Measurements from ENCODE around the gene TYK2. TPM values are rescaled to one million over a fixed set of nuclear protein-coding genes. Genes with fewer than 3 reads are reported as not detected.

The TYK2 gene
- total RNA-seq, 2 experiments from 2014 or later, result 277 to 290 TPM

Small RNA genes within 50 kb of the gene (microRNA-seq; reads per million reads assigned to microRNA genes)
- gene MIR1181, result not detected

Other genes with a start within 250 kb of the TYK2 start
- gene DNMT1, start 185.6 kb downstream of the TYK2 start, total RNA-seq, result 100 to 1,000 TPM; 347 to 384 TPM
- gene S1PR2, start 149.2 kb downstream of the TYK2 start, total RNA-seq, result 1 to 10 TPM; 6.4 to 7.1 TPM
- 10 to 100 TPM; 55.8 to 59.9 TPM for gene MRPL4, start 128.4 kb downstream of the TYK2 start, total RNA-seq
- gene ICAM1, start 109.5 kb downstream of the TYK2 start, total RNA-seq, result 10 to 100 TPM in 1 of 2 experiments, 1 to 10 TPM in 1; 9.5 to 11.7 TPM
- 1 to 10 TPM; 1.2 to 1.7 TPM for gene ICAM4, start 93.6 kb downstream of the TYK2 start, total RNA-seq
- under 1 TPM; 0.62 to 0.83 TPM for gene ICAM5, start 90.6 kb downstream of the TYK2 start, total RNA-seq
- 1 to 10 TPM; 3.9 to 5.0 TPM for gene ZGLP1, start 70.8 kb downstream of the TYK2 start, total RNA-seq
- 1 to 10 TPM; 7.6 to 9.4 TPM for gene FDX2, start 64.6 kb downstream of the TYK2 start, total RNA-seq
- gene RAVER1, start 47.0 kb downstream of the TYK2 start, total RNA-seq, result 10 to 100 TPM; 77.9 to 78.5 TPM
- gene ICAM3, start 40.9 kb downstream of the TYK2 start, total RNA-seq, result 100 to 1,000 TPM; 182 to 189 TPM
- gene CDC37, start 23.0 kb upstream of the TYK2 start, total RNA-seq, result 100 to 1,000 TPM; 242 to 248 TPM
- gene PDE4A, start 40.0 kb upstream of the TYK2 start, total RNA-seq, result 10 to 100 TPM; 28.2 to 29.2 TPM
- 10 to 100 TPM; 82.2 to 82.7 TPM for gene KEAP1, start 122.8 kb upstream of the TYK2 start, total RNA-seq
- gene S1PR5, start 136.9 kb upstream of the TYK2 start, total RNA-seq, result 1 to 10 TPM; 3.3 to 4.7 TPM
- 10 to 100 TPM; 50.4 to 66.6 TPM for gene ATG4D, start 163.3 kb upstream of the TYK2 start, total RNA-seq
- gene KRI1, start 185.4 kb upstream of the TYK2 start, total RNA-seq, result 10 to 100 TPM; 76.2 to 85.4 TPM
- gene CDKN2D, start 188.4 kb upstream of the TYK2 start, total RNA-seq, result 10 to 100 TPM; 93.0 to 95.9 TPM
- not detected for gene AP1M2, start 206.7 kb upstream of the TYK2 start, total RNA-seq
- gene SLC44A2, start 245.0 kb upstream of the TYK2 start, total RNA-seq, result 100 to 1,000 TPM; 155 to 156 TPM